Neural crest cell (in vitro differentiated cells): ENCODE results near the gene RPS15. TPM values are rescaled to one million over a fixed set of nuclear protein-coding genes. Genes with fewer than 3 reads are reported as not detected.

Source experiments
- DNase-seq: peaks from one replicate; pipeline ENCODE4 v3.0.0; 2021; ENCODE audit warnings: low read depth, mixed read lengths, low spot score
- H3K27ac Mint-ChIP-seq: one replicate; pipeline ENCODE4 v1.8.0; 2021; ENCODE audit warnings: mild to moderate bottlenecking, mixed read lengths; ENCODE audit not compliant: unreplicated experiment
- H3K27me3 Mint-ChIP-seq: 2 replicates; pipeline ENCODE4 v1.8.0; 2021; ENCODE audit warnings: low read depth, mild to moderate bottlenecking, mixed read lengths
- H3K36me3 Mint-ChIP-seq: 2 replicates; pipeline ENCODE4 v1.8.0; 2021; ENCODE audit warnings: low read depth, mild to moderate bottlenecking, mixed read lengths
- H3K4me1 Mint-ChIP-seq: 2 replicates; pipeline ENCODE4 v1.8.0; 2021; ENCODE audit warnings: mixed read lengths
- H3K4me3 Mint-ChIP-seq: one replicate; pipeline ENCODE4 v1.8.0; 2021; ENCODE audit warnings: mild to moderate bottlenecking, mixed read lengths
- H3K9me3 Mint-ChIP-seq: 2 replicates; pipeline ENCODE4 v1.8.0; 2021; ENCODE audit warnings: mixed read lengths
- total RNA-seq: library from RNA; stranded (reverse); gene quantifications from 2 replicates; pipeline ENCODE4 v1.2.1, GENCODE V29; 2021
- TF ChIP-seq, protein P1 (sequence below): fragments of 200-600 bp; sonication (generic); conservative IDR thresholded peaks from 2 replicates; pipeline ENCODE4 v1.5.0; 2021; ENCODE audit warnings: antibody characterized with exemption, mild to moderate bottlenecking

Gene RPS15
- total RNA-seq, 1 donor from 2014 or later = 1,580 TPM

DNA sequence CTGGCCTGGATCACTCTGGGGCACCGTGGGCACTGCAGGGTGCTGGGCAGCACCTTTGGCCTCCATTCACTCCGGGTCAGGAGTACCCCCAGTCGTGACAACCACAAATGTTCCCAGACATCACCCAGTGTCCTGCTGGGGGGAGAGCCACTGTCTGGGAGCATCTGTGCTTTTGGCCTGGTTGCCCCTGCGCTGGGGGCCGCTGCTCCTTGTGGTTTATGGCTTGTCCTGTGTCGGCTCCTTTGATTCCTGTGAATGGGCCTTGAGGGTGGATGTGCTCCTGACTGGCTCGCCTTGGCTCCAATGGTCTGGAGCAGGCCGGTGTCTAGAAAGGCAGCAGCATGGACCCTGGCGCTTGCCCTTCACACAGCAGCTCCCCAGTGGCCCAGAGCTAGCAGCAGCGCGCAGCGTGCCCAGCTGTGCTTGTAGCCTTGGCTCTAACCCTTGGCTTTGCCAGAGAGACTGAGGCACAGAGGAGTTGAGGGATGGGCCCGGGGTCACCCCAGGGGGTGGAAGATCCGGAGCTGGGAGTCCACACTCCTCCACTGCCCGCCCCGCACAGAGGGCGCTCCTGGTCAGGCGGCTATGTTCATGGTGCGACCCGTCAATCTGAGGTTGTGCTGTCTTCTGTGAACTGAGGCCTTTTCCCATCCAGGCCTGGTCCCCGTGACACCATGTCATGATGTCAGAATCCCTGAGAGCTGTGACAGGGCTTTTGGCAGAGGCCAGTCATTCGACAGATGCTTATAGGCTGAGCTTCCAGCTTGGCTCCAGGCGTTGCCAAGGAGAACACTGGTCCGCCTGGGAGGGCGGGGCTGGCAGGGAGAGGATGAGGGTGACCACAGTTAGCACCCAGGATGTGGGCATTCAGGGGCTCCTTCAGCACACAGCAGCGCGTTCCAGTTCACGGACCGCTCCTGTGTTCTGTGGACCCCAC lies 26.7 kb upstream of the RPS15 start:
- TF ChIP-seq, protein P1, sequence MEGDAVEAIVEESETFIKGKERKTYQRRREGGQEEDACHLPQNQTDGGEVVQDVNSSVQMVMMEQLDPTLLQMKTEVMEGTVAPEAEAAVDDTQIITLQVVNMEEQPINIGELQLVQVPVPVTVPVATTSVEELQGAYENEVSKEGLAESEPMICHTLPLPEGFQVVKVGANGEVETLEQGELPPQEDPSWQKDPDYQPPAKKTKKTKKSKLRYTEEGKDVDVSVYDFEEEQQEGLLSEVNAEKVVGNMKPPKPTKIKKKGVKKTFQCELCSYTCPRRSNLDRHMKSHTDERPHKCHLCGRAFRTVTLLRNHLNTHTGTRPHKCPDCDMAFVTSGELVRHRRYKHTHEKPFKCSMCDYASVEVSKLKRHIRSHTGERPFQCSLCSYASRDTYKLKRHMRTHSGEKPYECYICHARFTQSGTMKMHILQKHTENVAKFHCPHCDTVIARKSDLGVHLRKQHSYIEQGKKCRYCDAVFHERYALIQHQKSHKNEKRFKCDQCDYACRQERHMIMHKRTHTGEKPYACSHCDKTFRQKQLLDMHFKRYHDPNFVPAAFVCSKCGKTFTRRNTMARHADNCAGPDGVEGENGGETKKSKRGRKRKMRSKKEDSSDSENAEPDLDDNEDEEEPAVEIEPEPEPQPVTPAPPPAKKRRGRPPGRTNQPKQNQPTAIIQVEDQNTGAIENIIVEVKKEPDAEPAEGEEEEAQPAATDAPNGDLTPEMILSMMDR = no peak
- no peaks in the 10 kb centered on the region for H3K9me3 Mint-ChIP-seq
- H3K27me3 Mint-ChIP-seq = no peaks in the 10 kb centered on the region
- H3K36me3 Mint-ChIP-seq = no peaks in the 10 kb centered on the region
- H3K27ac Mint-ChIP-seq = no peak overlapping the region
- no peak for DNase-seq
- H3K4me3 Mint-ChIP-seq = peak overlapping the region; percentile 96
- peaks cover 42% of the 10 kb centered on the region for H3K4me1 Mint-ChIP-seq

DNA sequence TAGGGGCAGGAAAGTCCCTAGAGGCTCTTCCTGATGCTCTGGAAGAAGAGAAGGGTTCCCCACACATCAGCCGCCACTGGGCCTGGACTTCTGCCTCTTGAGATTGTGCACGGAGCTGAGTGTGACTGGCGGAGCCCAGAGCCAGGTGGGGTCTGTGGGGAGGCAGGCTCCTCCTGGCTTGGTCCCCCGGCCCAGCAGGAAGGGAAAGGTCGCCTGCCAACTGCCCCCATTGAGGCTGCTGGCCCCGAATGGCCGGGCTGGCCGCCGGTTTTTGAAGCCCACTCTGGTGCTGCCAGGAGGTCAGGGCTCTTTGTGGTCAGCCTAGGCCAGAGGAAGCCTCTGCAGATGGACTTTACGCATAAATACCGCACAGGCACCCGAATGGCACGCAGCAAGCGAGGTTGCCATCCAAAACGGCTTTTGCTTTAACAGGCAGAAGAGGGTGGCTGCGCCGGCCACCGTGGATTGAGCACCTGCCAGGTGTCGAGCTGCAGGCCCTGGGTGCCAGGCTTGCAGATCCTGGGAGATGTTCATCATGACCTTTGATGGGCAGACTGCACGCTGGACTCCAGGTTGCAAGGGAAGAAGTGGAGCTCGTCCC lies 25.8 kb upstream of the RPS15 start:
- Mint-ChIP-seq H3K36me3 (no peaks in the 10 kb centered on the region), H3K27me3 (no peaks in the 10 kb centered on the region), H3K9me3 (no peaks in the 10 kb centered on the region), H3K4me3 (no peak overlapping the region), H3K4me1 (peaks cover 43% of the 10 kb centered on the region), H3K27ac (peak overlapping the region; percentile 35)
- TF ChIP-seq, protein P1 = no peak
- DNase-seq = no peak

DNA sequence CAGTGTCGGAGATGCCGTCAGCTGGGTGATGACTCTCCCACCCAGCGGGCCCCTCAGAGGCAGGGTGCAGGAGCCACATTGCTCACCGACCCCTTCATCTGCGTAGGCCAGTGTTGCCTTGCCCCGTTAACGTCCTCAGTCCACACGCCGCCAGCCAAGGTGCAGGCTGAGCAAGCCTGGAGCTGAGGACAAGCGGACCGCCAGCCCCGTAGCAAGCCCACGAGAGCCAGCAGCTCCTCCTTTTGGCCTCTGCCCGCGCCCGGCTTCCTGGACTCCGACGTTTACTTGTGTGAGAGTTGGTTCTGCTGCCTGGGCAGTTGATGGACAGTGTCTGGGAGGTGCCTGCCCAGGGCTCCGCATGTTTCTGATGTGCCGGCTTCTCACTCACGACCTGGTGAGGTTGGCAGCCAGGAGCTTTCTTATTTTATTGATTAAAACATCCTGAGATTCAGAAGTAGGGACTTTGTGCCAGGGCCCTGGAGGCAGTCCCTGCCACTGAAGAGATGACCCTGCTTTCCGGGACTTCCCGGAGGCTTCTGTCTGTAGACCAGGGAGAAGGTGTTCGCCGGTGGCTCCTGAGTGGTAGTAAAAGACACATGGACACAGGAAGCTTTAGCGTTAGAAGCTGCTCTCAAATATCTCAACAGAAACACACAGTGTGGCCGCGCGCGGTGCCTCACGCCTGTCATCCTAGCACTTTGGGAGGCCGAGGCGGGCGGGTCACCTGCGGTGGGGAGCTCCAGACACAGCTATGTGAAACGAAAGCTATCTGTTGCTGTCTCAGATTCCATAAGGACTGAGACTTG lies 25.0 kb upstream of the RPS15 start:
- TF ChIP-seq, protein P1 = no peak
- H3K9me3 Mint-ChIP-seq = no peaks in the 10 kb centered on the region
- DNase-seq = no peak
- peaks cover 45% of the 10 kb centered on the region for H3K4me1 Mint-ChIP-seq
- no peaks in the 10 kb centered on the region for H3K27me3 Mint-ChIP-seq
- H3K4me3 Mint-ChIP-seq = peak overlapping the region; percentile 6
- no peak overlapping the region for H3K27ac Mint-ChIP-seq
- no peaks in the 10 kb centered on the region for H3K36me3 Mint-ChIP-seq

DNA sequence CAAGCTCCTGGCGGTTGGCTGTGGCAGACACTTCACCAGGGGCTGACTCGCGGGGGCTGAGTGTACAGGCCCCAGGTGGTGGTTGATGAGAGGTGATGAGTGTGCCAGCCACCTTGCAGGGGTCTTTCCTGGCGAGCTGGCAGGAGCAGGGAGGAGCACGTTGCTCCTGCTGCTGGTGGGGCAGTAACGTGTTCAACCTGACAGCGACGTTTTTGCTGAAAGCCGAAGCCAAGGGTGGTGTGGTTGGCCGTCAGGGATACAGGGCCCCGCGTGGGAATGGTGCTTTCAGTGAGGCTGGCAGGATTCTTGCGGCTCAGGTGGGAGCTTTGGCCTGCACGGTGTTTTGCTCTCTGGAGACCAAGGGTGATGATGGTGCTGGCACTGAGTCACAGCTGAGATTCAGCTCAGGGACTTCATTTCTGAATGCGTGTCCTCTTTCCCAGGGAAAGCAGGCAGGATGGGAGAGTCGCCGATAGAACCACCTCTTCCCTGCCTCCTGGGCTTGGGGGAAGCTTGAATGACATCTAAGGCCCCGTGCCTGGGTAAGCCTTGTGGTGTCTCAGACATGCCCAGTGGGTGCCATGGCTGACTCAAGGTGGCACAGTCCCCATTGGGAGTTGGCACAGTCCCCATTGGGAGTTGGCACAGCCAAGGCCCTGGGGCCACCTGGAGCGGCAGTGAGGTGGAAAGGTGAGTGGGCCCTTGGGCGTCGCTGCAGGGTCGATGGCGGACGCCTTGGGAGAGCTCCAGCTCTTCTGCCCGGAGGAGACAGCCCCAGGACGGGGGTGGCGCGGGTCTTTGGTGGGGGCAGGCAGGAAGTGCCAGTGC lies 22.0 kb upstream of the RPS15 start:
- Mint-ChIP-seq H3K27me3 (no peaks in the 10 kb centered on the region), H3K9me3 (no peaks in the 10 kb centered on the region), H3K4me3 (peak overlapping the region; percentile 65), H3K36me3 (peaks cover 7% of the 10 kb centered on the region), H3K4me1 (peaks cover 22% of the 10 kb centered on the region), H3K27ac (peak overlapping the region; percentile 67)
- DNase-seq = no peak
- TF ChIP-seq, protein P1 = no peak

DNA sequence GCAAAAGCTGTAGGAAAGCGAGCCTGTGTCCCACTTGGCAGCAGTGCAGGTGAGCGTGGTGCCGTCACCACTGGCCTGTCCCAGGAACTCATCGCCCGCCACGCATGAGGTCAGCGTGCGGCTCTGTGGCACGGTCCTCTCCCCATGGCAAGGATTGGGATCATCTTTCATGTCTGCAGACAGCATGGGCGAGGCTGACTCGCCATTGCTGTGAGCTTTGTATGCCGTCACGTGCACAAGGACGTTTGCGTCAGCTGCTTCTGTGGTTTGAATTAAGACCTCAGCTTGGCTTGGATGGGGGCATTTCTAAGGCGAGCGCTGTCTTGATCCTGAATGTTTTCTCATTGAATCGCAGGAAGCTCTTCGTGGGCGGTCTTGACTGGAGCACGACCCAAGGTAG lies 21.1 kb upstream of the RPS15 start:
- Mint-ChIP-seq H3K27ac (peak overlapping the region; percentile 5), H3K9me3 (no peaks in the 10 kb centered on the region), H3K4me1 (peaks cover 22% of the 10 kb centered on the region), H3K27me3 (no peaks in the 10 kb centered on the region), H3K36me3 (peaks cover 7% of the 10 kb centered on the region), H3K4me3 (no peak overlapping the region)
- DNase-seq = no peak
- TF ChIP-seq, protein P1 = no peak
